ENCODE data around the gene ATP8B4.

- TF ChIP-seq POLR2AphosphoS5 (IDR thresholded peaks at IDR 0.05), result peak; percentile 42 to 82 (median 72)
- TF ChIP-seq, protein P1, sequence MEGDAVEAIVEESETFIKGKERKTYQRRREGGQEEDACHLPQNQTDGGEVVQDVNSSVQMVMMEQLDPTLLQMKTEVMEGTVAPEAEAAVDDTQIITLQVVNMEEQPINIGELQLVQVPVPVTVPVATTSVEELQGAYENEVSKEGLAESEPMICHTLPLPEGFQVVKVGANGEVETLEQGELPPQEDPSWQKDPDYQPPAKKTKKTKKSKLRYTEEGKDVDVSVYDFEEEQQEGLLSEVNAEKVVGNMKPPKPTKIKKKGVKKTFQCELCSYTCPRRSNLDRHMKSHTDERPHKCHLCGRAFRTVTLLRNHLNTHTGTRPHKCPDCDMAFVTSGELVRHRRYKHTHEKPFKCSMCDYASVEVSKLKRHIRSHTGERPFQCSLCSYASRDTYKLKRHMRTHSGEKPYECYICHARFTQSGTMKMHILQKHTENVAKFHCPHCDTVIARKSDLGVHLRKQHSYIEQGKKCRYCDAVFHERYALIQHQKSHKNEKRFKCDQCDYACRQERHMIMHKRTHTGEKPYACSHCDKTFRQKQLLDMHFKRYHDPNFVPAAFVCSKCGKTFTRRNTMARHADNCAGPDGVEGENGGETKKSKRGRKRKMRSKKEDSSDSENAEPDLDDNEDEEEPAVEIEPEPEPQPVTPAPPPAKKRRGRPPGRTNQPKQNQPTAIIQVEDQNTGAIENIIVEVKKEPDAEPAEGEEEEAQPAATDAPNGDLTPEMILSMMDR (IDR thresholded peaks at IDR 0.05), result no peak
- TF ChIP-seq POLR2A (IDR thresholded peaks at IDR 0.05), result no peak
- TF ChIP-seq EP300 (IDR thresholded peaks at IDR 0.05), result peak in 1 of 4 donors; percentile 36
Measured at GRCh38 chr15:49990835-49991545, 128.0 kb downstream of the ATP8B4 start.

All from sigmoid colon (tissue), 4 donors.